ENCODE results near the gene AP2B1.
"Not testable (repeated sequence)": the region's sequence is repeated elsewhere in the genome, so short reads cannot be mapped to it uniquely, and the experiment has no call there.

The AP2B1 gene

DNA sequence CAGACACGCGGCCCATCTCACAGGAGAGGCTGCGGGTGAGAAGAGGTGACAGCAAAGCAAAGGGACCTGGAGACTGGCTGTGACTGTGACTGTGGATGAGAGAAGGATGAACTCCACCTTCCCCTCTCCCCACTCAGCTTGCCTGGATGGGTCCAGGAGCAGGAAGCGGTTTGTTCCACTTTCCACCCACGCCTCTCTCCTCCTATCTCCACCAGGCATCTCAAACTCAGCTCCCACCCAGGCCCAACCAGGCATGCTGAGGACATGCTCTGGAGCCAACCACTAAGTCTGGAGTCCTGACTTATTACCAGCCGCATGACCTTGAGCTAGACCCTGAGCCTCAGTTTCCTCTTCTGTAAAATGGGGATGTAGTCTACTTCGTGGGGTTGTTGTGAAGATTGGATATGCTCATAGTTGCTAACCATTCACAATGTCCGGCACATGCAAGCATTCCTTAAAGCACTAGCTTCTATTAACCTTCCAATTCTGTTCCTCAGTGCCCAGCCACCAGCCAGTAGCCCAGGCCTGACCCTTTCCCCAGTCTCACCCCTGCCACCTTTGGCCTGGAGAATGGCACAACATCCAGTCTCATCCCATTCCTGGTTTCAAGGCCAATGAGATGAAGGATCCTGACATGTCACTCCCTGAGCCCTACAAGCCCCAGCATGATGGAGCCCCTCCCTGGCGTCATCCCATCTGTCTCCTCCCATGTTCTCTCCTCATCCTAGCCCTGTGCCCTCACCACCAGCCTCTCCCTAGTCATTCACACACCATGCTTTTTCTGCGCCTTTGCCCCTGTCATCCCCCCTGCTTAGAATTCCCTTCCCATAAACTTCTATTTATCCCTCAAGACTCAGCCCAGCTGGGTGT lies 163.6 kb downstream of the AP2B1 start:
- DNase-seq: no peak

DNA sequence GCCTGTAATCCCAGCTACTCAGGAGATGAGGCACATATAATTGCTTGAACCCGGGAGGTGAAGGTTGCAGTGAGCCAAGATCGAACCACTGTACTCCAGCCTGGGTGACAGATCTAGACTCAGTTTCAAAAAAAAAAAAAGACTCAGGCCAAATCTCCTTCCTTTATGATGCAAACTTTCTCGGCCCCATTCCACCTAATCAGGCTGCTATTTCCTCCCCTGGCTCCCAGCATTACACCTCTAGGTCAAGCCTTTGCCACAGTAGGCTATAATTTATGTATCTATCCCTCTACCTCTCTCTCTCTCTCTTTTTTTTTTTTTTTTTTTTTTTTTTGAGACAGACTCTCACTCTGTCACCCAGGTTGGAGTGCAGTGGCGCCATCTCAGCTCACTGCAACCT lies 164.4 kb downstream of the AP2B1 start:
- not testable (repeated sequence) for DNase-seq

DNA sequence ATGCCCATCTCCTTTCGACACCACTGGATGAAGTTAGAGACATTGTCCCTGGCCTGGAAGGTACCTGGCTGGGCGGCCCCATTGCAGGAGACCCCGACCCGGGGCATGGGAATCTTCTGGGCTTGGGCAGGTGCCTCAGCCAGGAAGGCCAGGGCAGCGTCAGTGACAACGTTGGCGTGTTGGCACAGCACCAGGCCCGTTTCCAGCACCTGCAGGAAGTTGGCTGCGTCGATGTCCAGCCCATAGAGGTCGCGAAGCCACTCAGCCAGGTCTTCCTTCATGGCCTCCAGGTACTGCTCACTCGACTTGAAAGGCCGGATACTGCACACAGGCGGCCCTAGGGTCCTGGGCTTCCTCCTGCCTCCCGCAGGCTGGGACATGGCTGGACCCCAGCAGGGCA lies 165.3 kb downstream of the AP2B1 start:
- no peak for DNase-seq

DNA sequence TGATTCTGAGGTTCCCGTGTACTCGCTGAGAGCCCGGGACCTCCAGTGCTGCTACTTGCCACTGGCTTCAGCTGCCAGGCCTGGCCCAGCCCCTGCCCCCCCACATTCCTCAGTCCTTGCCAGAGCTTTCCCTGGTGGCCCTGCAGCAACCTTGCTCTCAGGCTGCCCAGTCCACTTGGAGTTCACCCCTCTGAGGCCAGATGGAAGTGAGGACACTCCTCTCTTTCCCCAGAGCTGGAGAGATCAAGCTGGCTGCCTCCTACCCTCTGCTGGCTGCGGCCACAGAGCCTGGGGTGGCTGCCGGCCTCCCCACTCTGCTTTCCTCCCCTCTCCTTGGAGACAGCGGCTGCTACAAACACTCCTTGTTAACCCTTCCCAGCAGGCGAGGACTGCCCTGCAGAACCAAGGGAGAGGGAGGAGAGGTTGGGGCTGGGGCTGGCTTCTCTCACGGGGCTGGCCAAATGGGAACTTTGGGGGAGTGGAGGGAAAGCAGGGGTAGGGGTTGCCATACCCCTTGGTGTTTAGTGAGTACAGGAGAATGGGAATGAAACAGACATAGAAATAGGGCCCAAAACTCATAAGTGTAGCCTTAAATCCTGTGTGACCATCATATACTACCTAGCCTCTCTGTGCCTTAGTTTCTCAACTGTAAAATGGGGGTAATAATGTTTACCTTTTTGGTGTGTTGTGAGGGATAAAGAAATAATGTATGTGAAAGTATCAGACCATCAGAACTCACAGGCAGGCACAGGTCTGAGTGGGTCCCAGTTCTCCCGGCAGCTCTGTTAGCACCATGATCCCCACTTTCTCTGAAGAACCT lies 166.0 kb downstream of the AP2B1 start, which contains the start of gene GAS2L2:
GAS2L2 (minus strand) TSS at position 295 of the 820 bp plus-strand sequence. CDS start 389 bp downstream, outside the sequence.
- DNase-seq: no peak

DNA sequence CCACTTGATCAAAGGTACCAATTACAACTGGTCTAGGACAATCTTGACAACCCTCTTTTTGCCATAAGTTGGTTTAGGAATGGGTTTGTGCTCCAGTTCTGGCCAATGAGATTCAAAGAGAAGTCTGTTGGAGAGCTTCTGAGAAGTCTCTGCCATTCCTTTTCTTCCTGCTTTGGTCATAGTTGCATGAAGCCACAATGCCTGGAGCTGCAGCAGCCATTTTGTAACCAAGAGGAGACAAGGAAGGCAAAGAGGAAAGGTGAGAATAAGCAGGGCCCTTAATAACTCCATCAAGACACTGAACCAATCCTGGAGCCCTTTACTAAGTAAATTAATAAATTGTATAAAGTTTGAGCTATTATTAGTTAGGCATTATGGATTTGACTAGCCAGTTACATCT lies 170.1 kb downstream of the AP2B1 start:
- no peak for DNase-seq

DNA sequence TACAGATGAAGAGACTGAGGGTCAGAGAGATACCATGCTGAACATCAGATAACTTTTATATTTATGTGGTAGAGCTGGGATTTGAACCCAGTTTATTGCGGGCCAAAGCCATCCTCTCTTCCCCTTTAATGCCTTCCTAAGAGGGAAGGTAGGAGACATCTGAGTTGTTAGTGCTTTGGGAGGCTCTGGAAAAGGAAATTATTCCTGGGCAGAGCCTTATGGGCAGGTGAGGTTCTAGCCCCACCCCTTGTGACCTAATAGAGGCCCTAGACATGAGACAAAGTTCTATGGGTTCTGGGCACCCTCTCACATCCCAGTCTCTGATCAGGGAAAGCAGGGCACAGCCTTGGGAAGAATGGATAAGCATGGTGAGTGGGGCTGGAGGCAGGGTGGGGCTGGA lies 173.5 kb downstream of the AP2B1 start, which contains the start of gene C17orf50:
C17orf50 (plus strand) TSS at position 301 of the 400 bp plus-strand sequence; CDS start at position 356, 55 bp downstream.
- no peak for DNase-seq

DNA sequence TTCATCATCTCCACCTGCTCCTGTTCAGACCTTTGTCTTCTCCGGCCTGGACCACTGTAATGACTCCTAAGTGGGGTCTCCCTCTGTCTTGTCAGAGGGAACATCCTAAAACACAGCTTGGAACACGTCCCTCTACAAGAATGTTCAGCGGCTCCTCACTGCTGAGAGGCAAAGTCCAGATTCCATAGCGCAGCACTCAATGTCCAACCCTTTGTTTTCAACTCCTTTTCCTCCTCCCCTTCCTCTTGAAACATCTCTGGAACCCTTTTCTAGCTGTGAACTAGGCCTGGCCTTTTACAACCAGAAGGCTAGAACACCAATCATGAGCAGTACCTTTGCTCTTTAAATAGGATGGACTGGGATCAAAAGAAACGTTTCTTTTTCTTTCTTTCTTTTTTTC lies 174.5 kb downstream of the AP2B1 start:
- no peak for DNase-seq

DNA sequence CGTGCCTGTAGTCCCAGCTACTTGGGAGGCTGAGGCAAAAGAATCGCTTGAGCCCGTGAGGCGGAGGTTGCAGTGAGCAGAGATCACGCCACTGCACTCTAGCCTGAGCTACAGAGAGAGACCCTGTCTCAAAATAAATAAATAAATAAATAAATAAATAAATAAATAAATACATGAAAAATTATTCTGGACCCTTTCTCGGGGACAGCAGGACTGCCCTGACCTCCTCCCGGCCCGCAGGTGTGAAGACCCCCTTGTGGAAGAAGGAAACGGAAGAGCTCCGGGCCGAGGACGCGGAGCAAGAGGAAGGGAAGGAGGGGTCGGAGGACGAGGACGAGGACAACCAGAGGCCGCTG lies 176.6 kb downstream of the AP2B1 start:
- no peak for DNase-seq

DNA sequence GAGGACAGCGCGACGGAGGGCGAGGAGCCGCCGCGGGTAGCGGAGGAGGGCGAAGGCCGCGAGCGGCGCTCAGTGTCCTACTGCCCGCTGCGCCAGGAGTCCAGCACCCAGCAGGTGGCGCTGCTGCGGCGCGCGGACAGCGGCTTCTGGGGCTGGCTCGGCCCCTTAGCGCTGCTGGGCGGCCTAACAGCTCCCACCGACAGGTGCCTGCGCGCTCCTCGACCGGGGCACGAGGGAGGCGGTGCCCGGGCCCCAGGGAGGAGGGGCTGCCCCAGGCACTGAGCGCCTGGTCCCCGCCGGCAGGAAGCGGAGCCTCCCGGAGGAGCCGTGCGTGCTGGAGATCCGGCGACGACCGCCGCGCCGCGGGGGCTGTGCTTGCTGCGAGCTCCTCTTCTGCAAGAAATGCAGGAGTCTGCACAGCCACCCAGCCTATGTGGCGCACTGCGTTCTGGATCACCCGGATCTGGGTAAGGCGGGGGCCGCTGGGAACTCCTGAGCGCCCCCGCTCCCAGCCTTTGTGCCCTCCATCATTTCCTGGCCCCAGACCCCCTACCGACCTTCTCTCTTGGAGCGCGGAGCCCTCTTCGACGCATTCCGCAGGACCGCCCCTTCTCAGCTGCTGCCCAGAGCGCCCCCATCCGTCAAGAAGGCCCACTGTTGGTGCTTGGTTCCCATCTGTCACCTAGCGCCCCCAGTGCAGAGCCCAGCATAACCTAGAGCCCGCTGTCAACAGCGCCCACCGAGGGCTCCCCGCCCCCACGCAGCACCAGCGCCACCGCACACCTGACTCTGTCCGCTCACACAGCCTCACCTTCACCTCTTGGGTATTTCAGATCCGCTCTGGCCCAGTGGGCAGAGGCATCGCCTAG lies 177.2 kb downstream of the AP2B1 start:
- DNase-seq: peak; percentile 85

DNA sequence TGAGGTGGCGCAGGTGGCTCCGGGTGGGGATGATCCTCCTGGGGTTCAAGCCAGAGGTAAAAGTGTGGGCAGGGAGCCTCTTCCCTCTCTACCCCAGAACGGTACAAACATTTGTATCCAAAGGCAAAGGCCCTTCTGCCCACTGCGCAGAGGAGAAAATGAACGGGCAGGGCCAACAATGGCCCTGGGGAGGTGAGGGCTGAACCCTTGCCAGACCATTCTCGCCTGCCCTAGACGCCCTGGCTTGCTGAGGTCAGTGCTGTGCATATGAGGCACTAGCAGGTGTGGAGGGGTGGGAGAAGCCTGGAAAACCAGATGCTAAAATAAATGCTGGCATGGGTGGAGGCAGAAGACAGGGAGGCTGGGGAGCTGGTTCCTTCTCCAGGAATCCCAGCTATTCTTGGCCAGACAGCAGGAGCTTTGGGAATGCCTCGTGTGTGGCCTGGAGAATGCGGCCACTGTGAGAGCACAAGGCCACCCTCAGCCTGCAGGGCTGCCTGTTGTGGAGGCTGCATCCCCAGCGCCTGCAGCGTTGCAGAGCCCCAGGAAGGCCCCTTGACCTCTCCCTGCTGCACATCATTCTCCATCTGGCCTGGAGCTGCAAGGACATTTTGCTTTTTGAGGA lies 178.1 kb downstream of the AP2B1 start:
- no peak for DNase-seq

DNA sequence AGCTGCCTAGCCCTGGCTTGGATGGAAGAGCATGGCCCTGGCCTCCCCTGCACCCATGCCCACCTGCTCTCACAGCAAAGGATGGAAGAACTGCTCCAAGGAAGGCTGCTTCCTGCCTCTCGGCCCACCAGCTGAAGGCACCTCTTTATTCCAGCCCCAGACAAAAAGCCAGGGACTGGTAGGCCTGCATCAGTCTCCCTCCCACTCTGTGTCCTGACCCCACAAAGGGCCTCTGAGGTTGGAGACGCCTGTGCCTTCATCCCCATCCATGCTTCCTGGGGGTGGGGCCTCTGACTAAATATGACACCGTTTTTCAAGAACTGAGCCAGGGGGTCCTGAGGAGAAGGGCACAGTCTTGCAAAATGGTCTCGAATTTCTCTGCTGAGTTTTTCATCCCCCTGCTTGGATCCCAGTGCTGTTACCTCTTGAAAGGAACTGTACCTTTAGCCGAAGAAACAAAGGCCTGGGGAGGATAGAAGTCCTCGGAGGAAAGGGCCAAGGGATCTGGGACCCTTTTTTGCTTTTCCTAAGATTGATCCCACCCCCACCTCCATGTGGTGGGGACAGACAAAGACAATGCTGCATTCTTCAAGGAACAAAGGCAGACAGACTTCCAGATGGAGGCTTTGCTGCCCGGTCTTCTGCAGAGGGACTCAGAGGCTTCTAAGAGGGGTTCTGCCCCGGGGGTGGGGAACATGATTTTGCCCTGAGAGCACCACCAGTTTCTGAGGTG lies 178.8 kb downstream of the AP2B1 start:
- no peak for DNase-seq

DNA sequence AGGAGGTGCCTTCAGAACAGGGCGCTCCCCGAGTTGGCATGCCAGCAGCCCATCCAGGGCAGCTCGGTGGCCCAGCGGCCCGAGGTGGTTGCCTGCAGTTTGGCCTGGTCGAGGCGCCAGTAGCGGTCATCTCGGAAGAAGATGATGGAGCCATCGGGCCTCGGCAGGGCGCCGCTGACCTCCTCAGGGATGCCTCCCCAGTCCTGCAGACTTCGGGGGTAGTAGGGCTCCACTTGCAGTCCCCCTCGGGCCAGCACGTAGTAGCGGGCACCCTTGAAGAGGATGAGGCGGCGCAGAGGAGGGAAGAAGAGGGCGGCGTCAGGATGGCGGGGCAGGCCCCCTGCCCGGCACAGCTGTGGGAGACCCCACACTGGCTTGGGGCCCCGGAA lies 179.4 kb downstream of the AP2B1 start:
- no peak for DNase-seq

DNA sequence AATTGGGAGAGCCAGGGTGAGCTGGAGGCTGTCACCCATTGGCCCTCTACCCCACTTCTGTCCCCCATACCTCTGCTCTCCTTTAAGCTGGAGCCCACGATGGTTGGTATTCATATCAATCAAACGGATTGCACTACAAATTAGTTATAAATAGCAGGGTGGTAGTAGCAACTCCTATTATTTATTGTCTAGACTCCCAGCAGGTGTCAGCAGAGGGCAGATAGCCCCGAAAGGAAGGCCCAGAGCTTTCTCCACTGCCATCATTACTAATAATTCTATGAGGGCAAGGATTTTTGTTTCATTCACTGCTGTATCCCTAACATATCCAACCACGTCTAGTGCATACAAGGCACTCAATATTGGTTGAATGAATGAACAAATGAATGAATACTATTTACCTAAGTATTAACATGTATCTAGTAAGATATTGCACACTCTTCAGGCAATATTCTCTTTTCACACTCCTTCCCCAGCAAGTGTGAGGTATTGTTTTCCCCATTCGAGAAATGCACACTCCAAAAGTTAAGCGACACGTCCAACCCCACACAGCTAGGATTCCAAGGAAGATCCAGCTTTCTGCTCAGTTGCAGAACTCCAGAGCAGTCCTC lies 179.9 kb downstream of the AP2B1 start:
- DNase-seq: peak; percentile 40

DNA sequence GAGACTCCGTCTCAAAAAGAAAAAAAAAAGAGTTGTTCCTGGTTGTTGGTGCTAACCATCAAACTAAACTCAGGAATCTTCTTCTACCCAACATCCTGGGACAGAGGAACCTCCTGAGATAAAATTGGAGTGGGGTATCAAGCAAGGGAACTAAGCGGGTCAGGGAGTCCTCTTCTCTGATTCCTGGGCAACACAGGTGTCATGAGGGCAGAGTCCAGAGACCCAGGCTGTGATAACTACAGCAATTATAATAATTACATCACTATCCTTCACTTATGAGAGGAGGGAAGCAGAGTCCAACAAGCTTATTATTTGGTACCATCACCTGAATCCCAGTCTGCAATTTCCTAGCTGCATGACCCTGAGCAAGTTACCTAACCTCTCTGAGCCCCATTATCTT lies 181.7 kb downstream of the AP2B1 start:
- DNase-seq: no peak

DNA sequence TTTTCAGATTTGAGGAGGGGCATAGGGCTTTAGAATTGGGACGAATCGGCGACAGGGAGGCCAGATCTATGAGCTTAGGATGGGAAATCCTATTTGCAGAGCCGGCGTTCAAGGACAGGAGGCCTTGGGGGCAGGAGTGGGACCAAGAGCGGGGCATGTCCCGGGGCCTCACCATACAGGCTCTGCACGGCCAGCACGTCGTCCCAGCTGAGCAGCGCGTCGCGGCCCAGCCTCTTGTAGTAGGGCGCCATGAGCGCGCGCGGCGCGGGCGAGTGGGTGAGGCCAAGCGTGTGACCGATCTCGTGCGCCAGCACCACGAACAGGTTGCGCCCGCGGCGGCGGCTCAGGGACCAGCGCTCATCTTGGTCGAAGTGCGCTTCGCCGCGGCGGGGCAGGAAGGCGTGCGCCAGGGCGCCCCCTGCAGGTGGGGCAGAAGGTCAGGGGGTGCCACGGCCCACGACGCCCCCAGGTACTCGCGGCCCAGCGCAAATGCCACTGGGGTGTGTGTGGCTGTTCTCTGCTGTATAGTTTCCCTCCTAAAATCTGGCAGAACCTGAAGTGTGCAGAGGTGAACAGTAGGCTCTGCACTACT lies 182.9 kb downstream of the AP2B1 start:
- no peak for DNase-seq

DNA sequence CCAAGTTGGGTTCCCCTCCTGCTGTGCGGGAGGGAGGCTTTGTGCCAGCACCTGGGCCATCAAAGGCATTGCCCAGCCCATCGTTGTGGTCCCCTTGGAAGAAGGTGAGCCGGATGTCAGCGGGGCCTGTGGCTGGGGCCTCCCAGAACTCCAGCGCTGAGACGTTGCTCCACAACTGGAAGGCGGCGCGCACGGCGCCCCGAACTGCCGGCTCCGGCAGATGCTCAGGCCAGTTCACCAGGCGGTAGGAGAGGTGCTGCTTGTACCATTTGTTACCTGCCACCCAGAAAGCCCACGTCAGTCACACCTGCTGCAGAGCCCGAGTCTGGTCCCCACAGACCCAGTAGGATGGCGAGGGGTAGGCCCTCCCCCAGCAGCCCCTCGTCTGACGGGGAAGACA lies 186.0 kb downstream of the AP2B1 start:
- no peak for DNase-seq

DNA sequence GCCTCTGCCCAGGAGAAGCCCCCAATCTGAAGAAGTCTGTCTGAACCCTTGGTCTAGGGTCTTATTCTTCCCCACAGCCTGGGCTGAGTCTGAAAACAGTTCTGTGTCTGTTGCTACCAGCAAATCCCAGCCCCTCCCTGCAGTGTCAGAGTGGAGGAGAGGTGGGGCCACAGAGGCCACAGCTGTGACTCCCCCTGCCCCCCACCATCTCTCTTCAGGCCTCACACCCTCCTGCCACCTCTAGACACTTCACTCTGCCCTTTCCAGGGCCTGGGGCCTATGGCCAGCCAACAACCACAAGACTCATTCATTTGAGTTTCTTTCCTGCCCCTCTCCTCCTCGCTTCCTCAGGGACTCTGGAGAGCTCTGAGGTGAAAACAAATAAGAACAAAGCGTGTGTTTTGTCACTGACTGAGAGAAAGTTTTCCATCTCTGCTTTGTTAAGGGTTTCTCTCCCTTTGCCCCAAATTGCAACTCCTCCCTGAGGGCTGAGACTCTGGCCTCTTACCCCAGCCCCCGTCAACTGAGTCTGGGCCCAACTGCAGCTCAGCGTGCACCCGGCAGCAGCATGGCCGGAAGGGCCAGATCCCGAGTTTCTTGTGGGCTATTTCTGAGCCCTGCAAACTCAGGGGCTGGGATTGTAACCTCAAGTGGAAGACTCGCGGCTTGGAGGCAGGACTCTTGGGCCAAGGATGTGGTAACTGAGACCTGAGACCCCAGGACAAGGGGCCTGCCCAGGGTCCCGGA lies 186.7 kb downstream of the AP2B1 start:
- no peak for DNase-seq

DNA sequence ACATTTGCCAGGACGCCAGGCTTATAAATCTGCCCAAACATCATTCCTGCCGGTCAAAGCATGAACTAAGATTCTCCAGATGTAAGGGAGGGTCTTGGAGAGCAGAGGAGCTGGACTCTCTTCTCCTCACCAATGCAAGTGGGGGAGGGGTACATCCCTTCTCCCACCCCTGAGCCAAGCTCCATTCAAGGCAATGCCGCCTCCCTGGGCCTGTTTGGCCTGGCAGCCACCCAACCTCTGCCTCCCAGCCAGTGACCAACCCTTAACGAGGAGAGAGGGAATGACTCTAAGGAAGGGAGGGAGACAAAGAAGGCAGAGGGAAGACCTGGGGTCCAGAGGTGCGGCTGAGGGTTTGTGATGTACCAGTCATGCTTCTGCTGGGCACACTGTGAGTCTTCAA lies 187.4 kb downstream of the AP2B1 start:
- DNase-seq: no peak

DNA sequence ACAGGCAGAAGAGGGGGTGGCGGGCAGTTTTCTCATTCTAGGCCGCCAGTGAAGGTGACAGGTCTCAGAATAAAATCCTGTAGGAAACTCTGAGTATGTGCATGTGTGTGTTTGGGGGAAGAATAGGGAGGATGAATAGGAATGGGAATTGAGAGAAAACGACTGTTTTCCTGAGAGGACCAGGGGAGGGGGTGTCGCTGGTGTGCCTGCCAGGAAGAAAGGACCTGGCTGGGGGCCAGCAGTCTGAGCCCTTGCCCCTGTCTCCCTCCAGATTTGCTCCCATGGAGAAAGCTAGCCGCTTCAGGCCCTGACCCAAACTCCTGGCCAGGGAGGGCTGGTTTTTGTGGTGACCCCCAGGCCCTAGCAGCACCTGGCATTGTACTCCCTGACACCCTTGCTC lies 187.9 kb downstream of the AP2B1 start:
- no peak for DNase-seq

DNA sequence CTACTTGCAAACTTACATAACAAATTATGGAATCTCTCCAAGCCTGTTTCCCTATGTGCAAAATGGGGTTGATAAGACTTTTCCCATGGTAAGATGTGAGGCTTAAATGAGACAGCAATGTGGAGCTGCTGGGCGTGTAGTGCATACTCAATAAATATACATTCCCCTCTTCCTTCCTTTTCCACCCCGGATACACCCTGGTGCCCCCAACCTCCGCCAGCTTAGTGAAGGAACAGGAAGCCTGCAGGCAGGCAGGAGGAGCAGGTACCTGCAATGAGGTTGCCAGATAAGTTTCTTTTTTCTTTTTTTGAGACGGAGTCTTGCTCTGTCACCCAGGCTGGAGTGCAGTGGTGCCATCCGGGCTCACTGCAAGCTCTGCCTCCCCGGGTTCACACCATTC lies 188.5 kb downstream of the AP2B1 start:
- DNase-seq: no peak

Measured in inflammatory macrophage treated with lipopolysaccharide for 4 hours (primary cell).